ENCODE results near the gene CFL1.

DNA sequence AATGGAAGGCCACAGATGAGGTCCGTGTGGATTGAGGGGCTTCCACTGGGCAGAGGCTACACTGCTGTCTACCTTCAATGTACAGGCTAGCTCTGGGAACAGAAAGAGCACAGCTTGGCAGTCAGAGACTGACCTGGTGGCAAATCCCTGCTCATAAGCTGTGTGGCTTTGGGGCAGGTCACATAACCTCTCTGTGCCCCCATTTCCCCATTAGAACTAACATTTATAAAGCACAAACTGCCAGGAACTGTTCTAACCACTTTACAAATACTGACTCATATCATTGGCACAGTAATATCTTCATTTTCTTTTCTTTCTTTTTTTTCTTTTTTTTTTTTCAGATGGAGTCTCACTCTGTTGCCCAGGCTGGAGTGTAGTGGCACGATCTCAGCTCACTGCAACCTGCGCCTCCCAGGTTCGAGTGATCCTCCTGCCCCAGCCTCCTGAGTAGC, 39.1 kb upstream of the CFL1 start:
- TF ChIP-seq EZH2 (IDR thresholded peaks at IDR 0.05; ENCODE audit: low read depth, low read length, severe bottlenecking) = no peak
- TF ChIP-seq RXRA (IDR thresholded peaks at IDR 0.05; ENCODE audit: insufficient read depth, low read depth, low read length) = no peak
- no peak for TF ChIP-seq RFX5 (IDR thresholded peaks at IDR 0.05; ENCODE audit: borderline replicate concordance, low read depth, low read length)
- TF ChIP-seq, protein P1, sequence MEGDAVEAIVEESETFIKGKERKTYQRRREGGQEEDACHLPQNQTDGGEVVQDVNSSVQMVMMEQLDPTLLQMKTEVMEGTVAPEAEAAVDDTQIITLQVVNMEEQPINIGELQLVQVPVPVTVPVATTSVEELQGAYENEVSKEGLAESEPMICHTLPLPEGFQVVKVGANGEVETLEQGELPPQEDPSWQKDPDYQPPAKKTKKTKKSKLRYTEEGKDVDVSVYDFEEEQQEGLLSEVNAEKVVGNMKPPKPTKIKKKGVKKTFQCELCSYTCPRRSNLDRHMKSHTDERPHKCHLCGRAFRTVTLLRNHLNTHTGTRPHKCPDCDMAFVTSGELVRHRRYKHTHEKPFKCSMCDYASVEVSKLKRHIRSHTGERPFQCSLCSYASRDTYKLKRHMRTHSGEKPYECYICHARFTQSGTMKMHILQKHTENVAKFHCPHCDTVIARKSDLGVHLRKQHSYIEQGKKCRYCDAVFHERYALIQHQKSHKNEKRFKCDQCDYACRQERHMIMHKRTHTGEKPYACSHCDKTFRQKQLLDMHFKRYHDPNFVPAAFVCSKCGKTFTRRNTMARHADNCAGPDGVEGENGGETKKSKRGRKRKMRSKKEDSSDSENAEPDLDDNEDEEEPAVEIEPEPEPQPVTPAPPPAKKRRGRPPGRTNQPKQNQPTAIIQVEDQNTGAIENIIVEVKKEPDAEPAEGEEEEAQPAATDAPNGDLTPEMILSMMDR (IDR thresholded peaks at IDR 0.05; ENCODE audit: control extremely low read depth in 1 of 3, insufficient read depth in 1 of 3, low read depth in 1 of 3, low read length in 3 of 3) = no peak
- no peak for TF ChIP-seq TAF1 (IDR thresholded peaks at IDR 0.05; ENCODE audit: low read depth, low read length)
- no peak for TF ChIP-seq POLR2A (IDR thresholded peaks at IDR 0.05; ENCODE audit: control extremely low read depth in 1 of 2, low read depth in 2 of 2, low read length in 2 of 2)
- no peak for TF ChIP-seq CREB1 (IDR thresholded peaks at IDR 0.05)
- TF ChIP-seq YY1 (IDR thresholded peaks at IDR 0.05; ENCODE audit: low read depth, low read length) = no peak
- TF ChIP-seq, protein P2, sequence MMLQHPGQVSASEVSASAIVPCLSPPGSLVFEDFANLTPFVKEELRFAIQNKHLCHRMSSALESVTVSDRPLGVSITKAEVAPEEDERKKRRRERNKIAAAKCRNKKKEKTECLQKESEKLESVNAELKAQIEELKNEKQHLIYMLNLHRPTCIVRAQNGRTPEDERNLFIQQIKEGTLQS (IDR thresholded peaks at IDR 0.05; ENCODE audit: insufficient read depth, low read depth, low read length) = no peak

Measured in H1 (cell line).